ENCODE results near the gene ARPC5L. TPM values are rescaled to one million over a fixed set of nuclear protein-coding genes. Genes with fewer than 3 reads are reported as not detected.

The ARPC5L gene
- total and polyA plus RNA-seq, 2 of the 13 experiments (the other 11 are each of a cell fraction or from before 2014, with no cell fraction given), result 29.9 to 33.8 TPM

GRCh38 chr9:124861342-124862229 lies at the start of gene ARPC5L, which contains the start of gene RPL35 (continued):
- TF ChIP-seq ZC3H13 (CRISPR knock-in tag; IDR thresholded peaks at IDR 0.05) (peak; percentile 93), TFDP1 (CRISPR knock-in tag; IDR thresholded peaks at IDR 0.05; ENCODE audit: borderline replicate concordance) (no peak; the same call in 1 of the 2 replicates), POLR2A (IDR thresholded peaks at IDR 0.05; ENCODE audit: insufficient read depth in 1 of 2, low read depth in 2 of 2, low read length in 2 of 2) (peak in 1 of 2 experiments; percentile 85; a peak in 2 of 4 replicates), SRY (CRISPR knock-in tag; IDR thresholded peaks at IDR 0.05) (peak; percentile 94; the same call in 1 of the 2 replicates), RBM39 (IDR thresholded peaks at IDR 0.05; ENCODE audit: low read depth, low read length, poor library complexity, severe bottlenecking) (peak; percentile 82), MYC (CRISPR knock-in tag; IDR thresholded peaks at IDR 0.05; ENCODE audit: borderline replicate concordance) (peak; percentile 98), ZNF33A (CRISPR knock-in tag; IDR thresholded peaks at IDR 0.05; ENCODE audit: borderline replicate concordance) (no peak), KMT2B (CRISPR knock-in tag; IDR thresholded peaks at IDR 0.05) (0 out of 2 replicates have a peak, but pooled peaks have one; percentile 73), DNMT1 (CRISPR knock-in tag; IDR thresholded peaks at IDR 0.05) (peak; percentile 62; the same call in 1 of the 2 replicates), BRF2 (CRISPR knock-in tag; IDR thresholded peaks at IDR 0.05) (peak; percentile 85; the same call in 1 of the 2 replicates), ZNF274 (CRISPR knock-in tag; IDR thresholded peaks at IDR 0.05) (peak; percentile 52), ZNF276 (CRISPR knock-in tag; IDR thresholded peaks at IDR 0.05; ENCODE audit: low read depth) (no peak), DR1 (CRISPR knock-in tag; IDR thresholded peaks at IDR 0.05) (peak; percentile 94), ZNF547 (CRISPR knock-in tag; IDR thresholded peaks at IDR 0.05) (peak; percentile 86), ETV5 (CRISPR knock-in tag; IDR thresholded peaks at IDR 0.05; ENCODE audit: borderline replicate concordance) (peak; percentile 35; the same call in 1 of the 2 replicates), HMGXB4 (CRISPR knock-in tag; IDR thresholded peaks at IDR 0.05; ENCODE audit: borderline replicate concordance in 1 of 2, low read depth in 1 of 2) (peak in 1 of 2 experiments; percentile 82; a peak in 3 of 4 replicates), ZHX1 (CRISPR knock-in tag; IDR thresholded peaks at IDR 0.05; ENCODE audit: low read depth) (no peak), ZNF441 (CRISPR knock-in tag; IDR thresholded peaks at IDR 0.05; ENCODE audit: borderline replicate concordance) (no peak; the same call in 1 of the 2 replicates), TARDBP (CRISPR knock-in tag; IDR thresholded peaks at IDR 0.05) (peak; percentile 79; the same call in 1 of the 2 replicates)
